Stimulated activated CD8-positive, alpha-beta memory T cell treated with anti-CD3 and anti-CD28 coated beads, Interleukin-4, amount 100 ng/mL, for 24 hours (primary cell): Measurements from ENCODE around the gene TMC7.
"Not testable (repeated sequence)": the region's sequence is repeated elsewhere in the genome, so short reads cannot be mapped to it uniquely, and the experiment has no call there.

Experiments used
- DNase-seq: peaks from one replicate; pipeline ENCODE4 v3.0.0-alpha.2; 2020; ENCODE audit warnings: low read depth

The TMC7 gene

DNA sequence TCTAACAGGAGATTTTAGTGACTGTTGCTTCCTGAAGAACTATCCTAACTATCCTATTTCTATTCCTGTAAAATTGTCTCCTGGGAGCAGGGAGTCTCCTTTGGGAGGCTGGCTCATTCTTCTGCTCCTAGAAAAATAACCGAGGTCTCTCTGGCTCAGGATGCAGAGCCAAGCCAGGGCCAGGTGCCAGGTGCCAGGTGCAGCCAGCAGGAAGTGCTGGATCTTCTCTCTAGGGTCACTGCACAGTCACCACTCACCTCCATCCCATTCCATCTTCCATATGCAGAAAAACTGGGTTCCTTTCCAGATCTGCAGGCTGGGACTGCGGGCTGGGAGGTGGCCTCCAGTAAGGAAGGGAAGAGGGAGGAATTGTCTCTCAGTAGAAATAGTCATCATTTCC is 3.8 kb upstream of the TMC7 start:
- DNase-seq, result no peak

- DNase-seq, result no peak
These were observed 786 bp downstream of the TMC7 start for GRCh38 chr16:18984435-18985005.

DNA sequence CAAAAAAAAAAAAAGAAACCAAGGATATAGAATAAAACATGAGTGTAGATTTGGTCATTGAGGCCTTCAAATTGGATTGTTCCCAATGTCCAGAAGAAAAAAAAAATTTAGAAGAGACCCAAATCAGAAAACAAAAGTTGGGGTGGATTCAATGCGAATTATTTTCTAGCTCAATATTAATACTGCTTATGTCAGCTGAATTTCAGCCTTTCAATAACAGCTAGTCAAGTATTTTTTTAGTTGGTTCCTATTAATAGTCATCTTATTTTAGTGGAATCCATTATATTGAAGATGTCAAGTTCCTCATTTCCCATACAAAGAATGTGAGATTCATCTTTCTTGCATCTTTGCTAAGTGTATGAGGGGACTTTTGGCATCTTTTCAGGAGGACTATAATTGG is 1.5 kb downstream of the TMC7 start:
- not testable (repeated sequence) for DNase-seq

DNA sequence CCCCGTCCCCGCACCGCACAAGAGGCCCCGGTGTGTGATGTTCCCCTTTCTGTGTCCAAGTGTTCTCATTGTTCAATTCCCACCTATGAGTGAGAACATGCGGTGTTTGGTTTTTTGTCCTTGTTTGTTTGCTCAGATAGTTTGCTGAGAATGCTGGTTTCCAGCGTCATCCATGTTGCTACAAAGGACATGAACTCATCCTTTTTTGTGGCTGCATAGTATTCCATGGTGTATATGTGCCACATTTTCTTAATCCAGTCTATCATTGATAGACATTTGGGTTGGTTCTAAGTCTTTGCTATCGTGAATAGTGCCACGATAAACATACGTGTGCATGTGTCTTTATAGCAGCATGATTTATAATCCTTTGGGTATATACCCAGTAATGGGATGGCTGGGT is 8.0 kb downstream of the TMC7 start:
- not testable (repeated sequence) for DNase-seq

DNA sequence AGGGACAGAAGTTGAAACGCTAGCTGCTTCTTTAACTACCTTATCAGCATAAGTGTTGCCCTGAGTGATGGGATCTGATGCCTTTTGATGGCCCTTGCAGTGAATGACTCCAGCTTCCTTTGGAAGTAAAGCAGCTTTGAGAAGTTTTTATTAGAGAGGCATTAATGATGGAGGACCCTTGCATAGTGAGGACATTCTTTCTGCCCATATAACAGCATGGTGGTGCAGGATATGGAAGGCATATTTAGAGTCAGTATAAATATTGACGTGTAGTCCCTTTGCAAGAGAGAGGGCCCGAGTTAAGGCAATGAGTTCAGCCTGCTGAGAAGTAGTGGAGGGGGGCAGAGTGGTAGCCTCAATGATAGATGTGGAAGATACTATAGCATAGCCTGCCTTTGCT is 9.8 kb downstream of the TMC7 start:
- not testable (repeated sequence) for DNase-seq

DNA sequence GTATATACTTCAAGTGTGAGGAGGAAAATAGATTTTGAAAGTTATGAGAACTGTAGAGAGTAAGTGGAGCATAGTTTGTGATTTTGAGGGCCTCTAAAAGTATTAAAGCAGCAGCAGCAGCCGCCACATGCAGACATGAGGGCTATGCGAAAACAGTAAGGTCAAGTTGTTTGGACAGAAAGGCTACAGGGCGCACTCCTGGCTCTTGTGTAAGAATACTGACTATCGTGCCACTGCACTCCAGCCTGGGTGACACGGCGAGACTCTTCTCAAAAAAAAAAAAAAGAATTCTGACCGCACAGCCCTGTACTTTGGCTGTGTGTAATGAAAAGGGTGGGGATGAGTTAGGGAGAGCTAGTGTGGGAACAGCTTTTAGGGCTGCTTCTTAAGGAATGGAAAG is 10.4 kb downstream of the TMC7 start:
- DNase-seq, result not testable (repeated sequence)

DNA sequence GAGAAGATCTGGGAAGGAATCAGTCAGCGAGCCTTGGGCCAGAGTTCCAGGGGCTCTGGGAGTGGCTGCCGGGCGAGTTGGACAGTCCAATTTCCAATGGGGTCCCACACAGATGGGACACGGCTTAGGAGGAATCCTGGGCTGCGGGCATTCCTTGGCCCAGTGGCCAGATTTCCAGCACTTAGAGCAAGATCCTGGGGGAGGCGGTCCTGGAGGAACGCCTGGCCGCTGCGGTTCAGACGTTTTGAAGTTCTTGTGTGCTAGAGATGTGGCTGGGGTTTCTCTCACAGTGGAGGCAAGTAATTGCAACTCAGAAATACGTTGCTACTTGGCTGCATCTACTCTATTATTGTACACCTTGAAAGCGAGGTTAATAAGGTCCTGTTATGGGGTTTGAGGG is 11.7 kb downstream of the TMC7 start:
- DNase-seq, result not testable (repeated sequence)

DNA sequence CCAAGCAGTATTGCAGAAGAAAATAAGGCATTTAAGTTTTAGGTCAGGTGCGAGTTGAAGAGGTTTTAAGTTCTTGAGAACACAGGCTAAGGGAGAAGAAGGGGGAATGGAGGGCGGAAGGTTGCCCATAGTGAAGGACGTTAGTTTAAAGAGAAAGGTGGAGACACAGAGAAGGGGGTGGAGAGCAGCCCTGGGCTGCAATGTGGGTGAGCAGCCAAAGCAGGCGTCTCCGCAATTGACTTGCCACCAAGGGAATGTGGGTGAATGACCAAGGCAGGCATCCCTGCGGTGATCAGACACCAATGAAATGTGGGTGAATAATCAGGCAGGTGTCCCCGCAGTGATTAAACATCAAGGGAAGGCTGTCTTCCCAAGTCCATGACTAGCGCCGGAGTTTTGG is 12.8 kb downstream of the TMC7 start:
- DNase-seq, result not testable (repeated sequence)

- DNase-seq, result not testable (repeated sequence)
These were observed 13.3 kb downstream of the TMC7 start for GRCh38 chr16:18997001-18997400.

DNA sequence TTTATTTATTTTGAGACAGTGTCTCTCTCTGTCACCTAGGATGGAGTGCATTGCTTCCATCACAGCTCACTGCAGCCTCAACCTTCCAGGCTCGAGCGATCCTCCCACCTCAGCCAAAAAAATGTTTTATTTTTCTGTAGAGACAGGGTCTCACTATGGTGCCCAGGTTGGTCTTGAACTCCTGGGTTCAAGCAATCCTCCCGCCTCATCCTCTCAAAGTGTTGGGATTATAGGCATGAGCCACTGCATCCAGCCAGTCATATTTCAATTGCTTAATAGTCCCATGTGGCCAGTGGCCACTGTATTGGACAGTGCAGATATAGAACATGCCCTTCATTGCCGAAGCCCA is 15.3 kb downstream of the TMC7 start:
- no peak for DNase-seq

GRCh38 chr16:19001788-19002187 is 18.1 kb downstream of the TMC7 start:
- DNase-seq, result no peak

GRCh38 chr16:19003935-19004334 is 20.2 kb downstream of the TMC7 start:
- no peak for DNase-seq

DNA sequence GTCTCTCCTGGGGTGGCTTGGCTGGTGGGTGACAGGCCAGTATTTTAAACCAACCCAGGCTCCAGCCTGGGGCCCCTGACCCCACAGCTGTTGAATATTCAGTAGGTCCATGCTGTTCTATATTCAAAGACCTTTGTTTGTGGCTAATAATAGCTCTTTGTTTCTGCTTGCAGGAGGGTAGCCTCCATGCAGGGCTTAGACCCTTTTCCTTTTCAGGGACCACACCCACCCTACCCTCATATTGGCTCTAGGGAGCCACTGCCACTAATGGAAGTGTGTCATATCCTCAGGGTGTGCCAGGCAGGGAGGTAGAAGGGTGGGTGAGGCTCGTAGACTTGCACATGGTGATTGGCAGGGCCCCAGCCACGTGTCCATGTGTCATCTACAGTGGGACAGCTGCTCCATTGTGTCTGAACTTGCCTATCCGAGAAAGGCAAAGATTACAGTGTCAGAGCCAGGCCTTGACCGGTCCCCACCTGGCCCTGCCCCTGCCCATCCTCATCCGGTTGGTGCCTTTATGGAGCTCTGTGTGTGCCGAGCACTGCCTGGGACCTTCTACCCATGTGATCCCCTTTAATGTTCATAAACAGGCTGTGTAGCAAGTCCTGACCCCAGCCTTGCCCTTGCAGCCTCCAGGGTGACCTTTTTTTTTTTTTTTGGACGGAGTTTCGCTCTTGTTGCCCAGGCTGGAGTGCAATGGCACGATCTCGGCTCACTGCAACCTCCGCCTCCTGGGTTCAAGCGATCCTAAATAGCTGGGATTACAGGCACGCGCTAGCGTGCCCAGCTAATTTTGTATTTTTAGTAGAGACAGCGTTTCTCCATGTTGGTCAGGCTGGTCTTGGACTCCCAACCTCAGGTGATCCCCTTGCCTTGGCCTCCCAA is 22.1 kb downstream of the TMC7 start:
- DNase-seq, result no peak

GRCh38 chr16:19006446-19007315 is 22.9 kb downstream of the TMC7 start:
- no peak for DNase-seq

DNA sequence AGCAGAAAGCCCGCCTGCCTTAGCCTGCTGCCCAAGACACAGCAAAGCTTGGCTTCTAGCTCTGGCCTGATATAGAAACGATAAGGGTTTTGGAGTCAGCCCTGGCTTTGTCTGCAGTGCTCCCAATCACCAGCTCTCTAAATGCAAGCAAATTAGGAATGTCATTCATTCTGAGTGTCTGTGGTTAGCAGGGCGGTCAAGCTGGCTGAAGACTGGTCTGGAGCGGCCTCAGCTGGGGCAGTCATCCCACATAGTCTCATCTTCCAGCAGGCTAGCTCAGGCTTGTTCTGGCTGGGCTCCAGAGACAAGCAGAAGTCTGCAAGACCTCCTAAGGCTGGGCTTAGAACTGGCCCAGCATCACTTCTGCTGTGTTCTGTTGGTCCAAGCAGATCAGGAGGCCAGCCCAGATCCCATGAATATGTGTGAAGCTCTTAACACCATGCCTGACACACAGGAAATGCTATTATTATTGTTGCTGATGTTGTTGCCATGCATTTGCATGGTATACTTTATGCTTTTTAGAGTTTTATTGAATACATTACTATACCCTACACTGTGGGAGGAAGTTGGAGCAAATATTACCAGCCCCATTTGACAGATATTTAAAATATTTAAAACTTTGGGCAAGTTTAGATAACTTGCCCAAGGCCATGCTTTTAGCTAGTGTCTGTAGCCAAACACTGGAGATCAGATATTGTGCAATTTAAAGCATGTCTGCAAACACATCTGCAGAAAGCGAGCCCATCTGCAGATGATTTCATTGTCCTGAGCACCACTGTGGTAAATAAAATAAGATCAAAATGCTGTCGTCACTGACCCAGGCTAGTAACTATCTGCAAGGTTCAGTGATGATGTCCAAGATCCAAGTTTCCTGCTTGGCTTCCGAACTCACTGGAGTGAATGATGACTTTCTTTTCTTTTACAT is 24.8 kb downstream of the TMC7 start:
- no peak for DNase-seq

DNA sequence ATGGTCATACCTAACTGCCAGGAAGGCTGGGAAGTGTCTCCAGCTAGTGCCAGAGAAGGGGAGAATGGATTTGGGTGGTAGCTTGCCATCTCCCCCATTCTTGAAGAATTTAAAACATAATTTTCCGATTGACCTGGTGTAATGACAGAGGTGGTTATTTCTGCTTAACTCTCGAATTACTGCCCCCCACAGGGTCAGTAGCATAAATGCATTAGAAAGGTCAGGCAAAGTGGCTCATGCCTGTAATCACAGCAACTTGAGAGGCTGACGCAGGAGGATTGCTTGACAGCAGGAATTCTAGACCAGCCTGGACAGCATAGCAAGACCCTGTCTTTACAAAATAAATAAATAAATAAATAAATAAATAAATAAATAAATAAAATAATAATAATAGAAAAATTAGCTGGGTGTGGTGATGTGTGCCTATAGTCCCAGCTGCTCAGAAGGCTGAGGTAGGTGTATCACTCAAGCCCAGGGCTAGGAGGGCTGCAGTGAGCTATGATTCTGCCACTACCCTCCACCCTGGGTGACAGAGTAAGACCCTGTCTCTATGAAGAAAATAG is 27.5 kb downstream of the TMC7 start:
- no peak for DNase-seq

GRCh38 chr16:19014461-19014860 is 30.7 kb downstream of the TMC7 start:
- no peak for DNase-seq

DNA sequence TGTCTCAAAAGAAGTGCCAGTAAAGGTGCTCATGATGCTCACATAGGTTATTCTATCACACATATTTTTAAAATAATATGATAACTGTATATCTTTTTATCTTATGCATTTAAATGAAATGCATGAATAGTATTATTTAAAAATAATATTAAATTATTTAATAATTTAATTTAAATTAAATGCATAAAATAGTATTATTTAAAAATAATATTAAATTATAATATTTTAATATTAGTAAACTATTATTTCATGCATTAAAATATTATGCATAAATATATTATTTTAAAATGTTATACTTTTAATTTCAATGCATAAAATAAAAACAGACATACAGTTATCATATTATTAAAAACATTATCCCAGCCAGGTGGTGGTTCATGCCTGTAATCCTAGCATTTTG is 33.4 kb downstream of the TMC7 start:
- no peak for DNase-seq

GRCh38 chr16:19020689-19021088 is 37.0 kb downstream of the TMC7 start:
- DNase-seq, result no peak

DNA sequence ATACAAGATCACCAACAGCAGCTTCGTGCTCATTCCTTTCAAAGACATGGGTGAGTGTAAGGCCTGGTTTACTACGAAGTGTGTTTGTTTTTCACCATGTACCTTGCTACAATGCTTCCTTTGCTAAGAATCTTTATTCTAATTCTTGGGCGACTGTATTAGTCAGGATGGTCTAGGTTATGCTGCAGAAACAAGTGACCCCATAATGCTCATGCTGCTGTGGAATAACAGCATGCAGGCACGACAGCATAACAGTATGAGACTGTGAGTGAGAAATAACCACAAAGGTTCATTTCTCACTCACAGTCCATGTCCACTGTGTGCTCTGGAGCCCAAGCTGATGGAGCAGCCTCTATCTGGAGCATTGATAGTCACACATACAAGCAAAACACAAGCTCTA is 38.0 kb downstream of the TMC7 start:
- DNase-seq, result no peak

DNA sequence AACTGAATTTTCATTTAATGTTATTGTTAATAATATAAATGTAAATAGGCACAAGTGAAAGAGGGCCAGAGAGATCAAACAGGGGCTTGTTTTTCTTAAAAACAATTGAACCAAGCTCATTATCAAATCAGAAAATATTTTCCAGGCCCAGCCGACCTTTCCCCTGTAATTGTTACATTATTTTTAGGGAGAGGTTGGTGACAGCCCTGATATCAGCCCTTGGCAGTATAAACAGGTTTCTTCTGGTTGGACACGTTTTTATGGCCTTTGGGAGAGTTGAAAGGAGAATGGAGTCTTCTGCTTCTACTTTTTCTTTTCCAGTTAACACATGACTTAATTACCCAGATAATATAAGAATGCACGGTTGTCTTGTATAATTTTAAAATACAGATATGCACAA is 43.7 kb downstream of the TMC7 start:
- no peak for DNase-seq
